ENCODE results near the gene STK24. TPM values are rescaled to one million over a fixed set of nuclear protein-coding genes. Genes with fewer than 3 reads are reported as not detected.
A peak's percentile ranks its signal among the peaks of the same experiment; 100 is the strongest.
"Not testable (repeated sequence)": the region's sequence is repeated elsewhere in the genome, so short reads cannot be mapped to it uniquely, and the experiment has no call there.

Gene STK24
- total RNA-seq, 2 donors from 2014 or later, result 50.8 to 80.3 TPM

- peak overlapping the region; percentile 90 to 92 for H3K27ac ChIP-seq
- DNase-seq (ENCODE audit: low spot score) (no peak), ATAC-seq (ENCODE audit: insufficient number of reproducible peaks, low FRiP score, low read depth) (no peak)
- H3K4me3 ChIP-seq, result peak overlapping the region; percentile 98
- no peak for TF ChIP-seq CTCF (IDR thresholded peaks at IDR 0.05)
- H3K9me3 ChIP-seq, result no peaks in the 10 kb centered on the region
- no peaks in the 10 kb centered on the region for H3K36me3 ChIP-seq
- H3K27me3 ChIP-seq (replicated peaks; ENCODE audit: insufficient read depth), result no peaks in the 10 kb centered on the region
- peaks cover 31 to 35% of the 10 kb centered on the region in 2 donors for H3K4me1 ChIP-seq (ENCODE audit: control insufficient read depth in 1 of 2, low read depth in 2 of 2)
Measured at GRCh38 chr13:98575009-98575903, 1.7 kb downstream of the STK24 start.

- DNase-seq (ENCODE audit: low spot score), result no peak
- H3K36me3 ChIP-seq, result no peaks in the 10 kb centered on the region
- TF ChIP-seq CTCF (IDR thresholded peaks at IDR 0.05), result no peak
- H3K27ac ChIP-seq, result no peak overlapping the region
- no peaks in the 10 kb centered on the region for H3K9me3 ChIP-seq
- no peak for ATAC-seq (ENCODE audit: insufficient number of reproducible peaks, low FRiP score, low read depth)
- peaks cover 26 to 27% of the 10 kb centered on the region in 2 donors for H3K4me1 ChIP-seq (ENCODE audit: control insufficient read depth in 1 of 2, low read depth in 2 of 2)
- no peak overlapping the region for H3K4me3 ChIP-seq
- H3K27me3 ChIP-seq (replicated peaks; ENCODE audit: insufficient read depth), result no peaks in the 10 kb centered on the region
Measured at GRCh38 chr13:98571955-98572662, 4.8 kb downstream of the STK24 start.

GRCh38 chr13:98570929-98571372, 6.0 kb downstream of the STK24 start:
- Histone ChIP-seq H3K27ac (no peak overlapping the region), H3K4me1 (ENCODE audit: control insufficient read depth in 1 of 2, low read depth in 2 of 2) (peaks cover 33 to 37% of the 10 kb centered on the region in 2 donors)

GRCh38 chr13:98569494-98570367, 7.2 kb downstream of the STK24 start:
- H3K4me1 ChIP-seq (ENCODE audit: control insufficient read depth in 1 of 2, low read depth in 2 of 2), result peaks cover 40 to 43% of the 10 kb centered on the region in 2 donors
- H3K9me3 ChIP-seq; DNase-seq (ENCODE audit: low spot score); H3K4me3 ChIP-seq; ATAC-seq (ENCODE audit: insufficient number of reproducible peaks, low FRiP score, low read depth); H3K36me3 ChIP-seq; H3K27me3 ChIP-seq (replicated peaks; ENCODE audit: insufficient read depth); H3K27ac ChIP-seq: not testable (repeated sequence)

More at GRCh38 chr13:98570929-98571372, 6.0 kb downstream of the STK24 start:
- no peaks in the 10 kb centered on the region for H3K9me3 ChIP-seq
- TF ChIP-seq CTCF (IDR thresholded peaks at IDR 0.05), result no peak
- no peak for ATAC-seq (ENCODE audit: insufficient number of reproducible peaks, low FRiP score, low read depth)
- H3K36me3 ChIP-seq, result no peaks in the 10 kb centered on the region
- peak overlapping the region; percentile 42 for H3K4me3 ChIP-seq
- no peaks in the 10 kb centered on the region for H3K27me3 ChIP-seq (replicated peaks; ENCODE audit: insufficient read depth)
- DNase-seq (ENCODE audit: low spot score), result no peak

- no peak for TF ChIP-seq CTCF (IDR thresholded peaks at IDR 0.05)
- Histone ChIP-seq H3K9me3 (no peaks in the 10 kb centered on the region), H3K36me3 (no peaks in the 10 kb centered on the region), H3K27me3 (replicated peaks; ENCODE audit: insufficient read depth) (no peaks in the 10 kb centered on the region), H3K27ac (no peak overlapping the region), H3K4me1 (ENCODE audit: control insufficient read depth in 1 of 2, low read depth in 2 of 2) (peaks cover 37 to 38% of the 10 kb centered on the region in 2 donors), H3K4me3 (no peak overlapping the region)
- ATAC-seq (ENCODE audit: insufficient number of reproducible peaks, low FRiP score, low read depth) (no peak), DNase-seq (ENCODE audit: low spot score) (no peak)
Measured at GRCh38 chr13:98568918-98569317, 8.0 kb downstream of the STK24 start.
